Keratinocyte (primary cell): Measurements from ENCODE around the gene HMGXB3. TPM values are rescaled to one million over a fixed set of nuclear protein-coding genes. Genes with fewer than 3 reads are reported as not detected.

Experiments
- DNase-seq: peaks from one replicate; pipeline ENCODE4 v3.0.0-alpha.2; 2011; ENCODE audit warnings: low read depth, missing footprints, low spot score
- FAIRE-seq: peaks from 2 replicates; lab custom pipeline; 2011; peaks lifted over from hg19 to GRCh38; lab: Jason Lieb, UNC
- H2AFZ ChIP-seq: 2 replicates; pipeline ENCODE4 v1.6.0; 2012; ENCODE audit warnings: low read length, control low read depth, inconsistent platforms; ENCODE audit not compliant: control insufficient read depth
- H3K27ac ChIP-seq: 2 replicates; pipeline ENCODE4 v1.5.1; 2011; ENCODE audit warnings: low read length; ENCODE audit not compliant: control insufficient read depth, insufficient read depth
- H3K27me3 ChIP-seq: 3 replicates; pipeline ENCODE4 v1.6.0; 2011; ENCODE audit warnings: low read length; ENCODE audit not compliant: control insufficient read depth, insufficient read depth; ENCODE audit errors: extremely low read depth
- H3K36me3 ChIP-seq, 2 experiments: 2 replicates in 1 of 2; 3 replicates in 1 of 2; pipeline ENCODE4 v1.5.1; 2011; ENCODE audit warnings: low read length in 2 of 2, mild to moderate bottlenecking in 1 of 2; ENCODE audit not compliant: control insufficient read depth in 2 of 2, insufficient read depth in 2 of 2; ENCODE audit errors: extremely low read depth in 1 of 2
- H3K4me1 ChIP-seq: 3 replicates; pipeline ENCODE4 v1.5.1; 2011; ENCODE audit warnings: low read length; ENCODE audit not compliant: control insufficient read depth, insufficient read depth; ENCODE audit errors: extremely low read depth
- H3K4me2 ChIP-seq: 3 replicates; pipeline ENCODE4 v1.6.0; 2011; ENCODE audit warnings: low read depth, low read length; ENCODE audit not compliant: control insufficient read depth, insufficient read depth; ENCODE audit errors: extremely low read depth
- H3K4me3 ChIP-seq, 3 experiments: fragments of 200-600 bp in 1 of 3; sonication (generic) in 1 of 3; 2 replicates in 2 of 3; 3 replicates in 1 of 3; pipeline ENCODE4 v1.5.1; 2011 to 2016; ENCODE audit warnings: low read length in 3 of 3, mild to moderate bottlenecking in 3 of 3, control low read depth in 2 of 3, inconsistent platforms in 1 of 3, low read depth in 1 of 3, mixed read lengths in 1 of 3, mixed run types in 1 of 3, moderate library complexity in 1 of 3; ENCODE audit not compliant: control insufficient read depth in 2 of 3, insufficient read depth in 2 of 3; ENCODE audit errors: extremely low read depth in 1 of 3
- H3K79me2 ChIP-seq: 2 replicates; pipeline ENCODE4 v1.6.0; 2012; ENCODE audit warnings: low read length; ENCODE audit not compliant: control insufficient read depth, insufficient read depth
- H3K9ac ChIP-seq: 3 replicates; pipeline ENCODE4 v1.6.0; 2011; ENCODE audit warnings: low read length; ENCODE audit not compliant: control insufficient read depth, insufficient read depth; ENCODE audit errors: extremely low read depth
- H3K9me1 ChIP-seq: 3 replicates; pipeline ENCODE4 v1.6.0; 2011; ENCODE audit warnings: low read length; ENCODE audit not compliant: control insufficient read depth, insufficient read depth; ENCODE audit errors: extremely low read depth
- H3K9me3 ChIP-seq: 2 replicates; pipeline ENCODE4 v1.5.1; 2012; ENCODE audit warnings: low read depth, low read length; ENCODE audit not compliant: control insufficient read depth
- H4K20me1 ChIP-seq: 3 replicates; pipeline ENCODE4 v1.6.0; 2011; ENCODE audit warnings: low read length; ENCODE audit not compliant: control insufficient read depth, insufficient read depth; ENCODE audit errors: extremely low read depth
- EZH2 ChIP-seq: IDR thresholded peaks from one replicate; pipeline ENCODE4 v1.6.1; 2012; ENCODE audit warnings: inconsistent platforms, mild to moderate bottlenecking, low read length, moderate library complexity
- dilution Hi-C: fragments of 300-500 bp; cut with MboI; formaldehyde crosslinking; loops from one replicate; pipeline ENCODE4 v1.7.0; 2020; ENCODE audit warnings: low sequenced_read_pairs; ENCODE audit not compliant: extremely low pct_ligation_motif_present
- polyA plus RNA-seq, 5 experiments: library from polyadenylated mRNA; depleted of rRNA in 3 of 5; stranded (reverse) in 3 of 5; stranded (forward) in 1 of 5; unstranded in 1 of 5; fragments of >200 nt; gene quantifications; 1 replicate in 1 of 5; 2 replicates in 3 of 5; 3 replicates in 1 of 5; pipeline versions ENCODE4 v1.2.1 to v1.2.3, GENCODE V29; 2011 to 2012; ENCODE audit warnings: missing spikeins in 2 of 5, low read depth in 1 of 5, low replicate concordance in 1 of 5
- TF ChIP-seq, protein P1 (sequence below), 3 experiments: IDR thresholded peaks in 1 of 3; conservative IDR thresholded peaks in 1 of 3; optimal IDR thresholded peaks in 1 of 3; 2 replicates in 2 of 3; 3 replicates in 1 of 3; pipeline versions ENCODE3 to v1.5.1; 2011; ENCODE audit warnings: low read length in 3 of 3, mild to moderate bottlenecking in 3 of 3, moderate library complexity in 2 of 3, control low read depth in 1 of 3, inconsistent platforms in 1 of 3; ENCODE audit not compliant: insufficient read depth in 2 of 3; ENCODE audit errors: extremely low read depth in 1 of 3

The HMGXB3 gene
- polyA plus RNA-seq, 1 donor (not counting 4 experiments of a cell fraction or from before 2014, with no cell fraction given) = 39.4 TPM

DNA sequence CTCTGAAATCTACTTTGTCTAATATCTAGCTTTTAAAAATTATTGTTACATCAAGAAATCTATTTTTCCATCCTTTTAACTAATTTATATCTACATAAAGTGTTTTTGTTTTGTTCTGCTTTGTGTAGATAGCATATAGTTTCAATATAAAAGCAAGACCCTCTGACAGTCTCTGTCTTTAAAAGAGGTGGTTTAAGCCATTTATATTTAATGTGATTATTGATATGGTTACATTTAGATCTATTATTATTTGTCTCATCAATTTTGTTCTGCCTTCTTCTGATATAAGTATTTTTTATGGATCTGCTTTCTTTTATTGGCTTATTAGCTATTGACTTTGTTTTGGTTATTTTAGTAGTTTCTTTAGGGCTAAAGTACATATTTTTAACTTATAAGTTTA lies 16.0 kb downstream of the HMGXB3 start:
- Histone ChIP-seq H3K4me1 (peaks cover 35% of the 10 kb centered on the region), H3K27me3 (no peaks in the 10 kb centered on the region), H3K36me3 (peaks cover 30 to 36% of the 10 kb centered on the region in 2 experiments), H4K20me1 (no peaks in the 10 kb centered on the region), H3K9ac (no peak overlapping the region), H2AFZ (no peak overlapping the region), H3K79me2 (peaks cover 21% of the 10 kb centered on the region), H3K4me2 (no peak overlapping the region), H3K9me3 (peaks cover 8% of the 10 kb centered on the region), H3K9me1 (no peaks in the 10 kb centered on the region), H3K27ac (no peak overlapping the region), H3K4me3 (no peak overlapping the region)
- no peak for FAIRE-seq
- dilution Hi-C loops = no loop called here
- TF ChIP-seq, protein P1, sequence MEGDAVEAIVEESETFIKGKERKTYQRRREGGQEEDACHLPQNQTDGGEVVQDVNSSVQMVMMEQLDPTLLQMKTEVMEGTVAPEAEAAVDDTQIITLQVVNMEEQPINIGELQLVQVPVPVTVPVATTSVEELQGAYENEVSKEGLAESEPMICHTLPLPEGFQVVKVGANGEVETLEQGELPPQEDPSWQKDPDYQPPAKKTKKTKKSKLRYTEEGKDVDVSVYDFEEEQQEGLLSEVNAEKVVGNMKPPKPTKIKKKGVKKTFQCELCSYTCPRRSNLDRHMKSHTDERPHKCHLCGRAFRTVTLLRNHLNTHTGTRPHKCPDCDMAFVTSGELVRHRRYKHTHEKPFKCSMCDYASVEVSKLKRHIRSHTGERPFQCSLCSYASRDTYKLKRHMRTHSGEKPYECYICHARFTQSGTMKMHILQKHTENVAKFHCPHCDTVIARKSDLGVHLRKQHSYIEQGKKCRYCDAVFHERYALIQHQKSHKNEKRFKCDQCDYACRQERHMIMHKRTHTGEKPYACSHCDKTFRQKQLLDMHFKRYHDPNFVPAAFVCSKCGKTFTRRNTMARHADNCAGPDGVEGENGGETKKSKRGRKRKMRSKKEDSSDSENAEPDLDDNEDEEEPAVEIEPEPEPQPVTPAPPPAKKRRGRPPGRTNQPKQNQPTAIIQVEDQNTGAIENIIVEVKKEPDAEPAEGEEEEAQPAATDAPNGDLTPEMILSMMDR (optimal IDR thresholded peaks at IDR 0.05 in 1 of 3, IDR thresholded peaks at IDR 0.05 in 1 of 3, conservative IDR thresholded peaks at IDR 0.05 in 1 of 3; ENCODE audit: extremely low read depth in 1 of 3, insufficient read depth in 2 of 3, low read length in 3 of 3) = no peak
- TF ChIP-seq EZH2 = no peak
- no peak for DNase-seq

- dilution Hi-C loops = no loop called here
- H3K4me2 ChIP-seq = peak overlapping the region; percentile 20
- H3K36me3 ChIP-seq = peaks cover 24 to 32% of the 10 kb centered on the region in 2 experiments
- H3K27me3 ChIP-seq = no peaks in the 10 kb centered on the region
- peaks cover 8% of the 10 kb centered on the region for H3K9me3 ChIP-seq
- H3K9me1 ChIP-seq = no peaks in the 10 kb centered on the region
- DNase-seq (no peak), FAIRE-seq (peak; percentile 71)
- peaks cover 40% of the 10 kb centered on the region for H3K4me1 ChIP-seq
- H3K79me2 ChIP-seq = peaks cover 21% of the 10 kb centered on the region
- H3K4me3 ChIP-seq = no peak overlapping the region
- TF ChIP-seq, protein P1 (optimal IDR thresholded peaks at IDR 0.05 in 1 of 3, IDR thresholded peaks at IDR 0.05 in 1 of 3, conservative IDR thresholded peaks at IDR 0.05 in 1 of 3; ENCODE audit: extremely low read depth in 1 of 3, insufficient read depth in 2 of 3, low read length in 3 of 3) = no peak
- TF ChIP-seq EZH2 = no peak
- H4K20me1 ChIP-seq = no peaks in the 10 kb centered on the region
- H3K9ac ChIP-seq = no peak overlapping the region
- peak overlapping the region; percentile 56 for H3K27ac ChIP-seq
- no peak overlapping the region for H2AFZ ChIP-seq
Measured at GRCh38 chr5:150017226-150018005, 16.9 kb downstream of the HMGXB3 start.
